Activated CD8-positive, alpha-beta memory T cell treated with anti-CD3 and anti-CD28 coated beads, Interleukin-2, amount 10 ng/mL, durations not matched to agents 7 days and 5 days (primary cell): ENCODE data around the gene PPP6R1. TPM values are rescaled to one million over a fixed set of nuclear protein-coding genes. Genes with fewer than 3 reads are reported as not detected.
"Not testable (repeated sequence)": the region's sequence is repeated elsewhere in the genome, so short reads cannot be mapped to it uniquely, and the experiment has no call there.

ENCODE experiments used
- ATAC-seq: fragments of 150-1000 bp; cut with Tn5 transposase; one replicate; pipeline ENCODE4 v1.10.0; 2021; ENCODE audit warnings: moderate library complexity
- CTCF ChIA-PET: fragments of 350-600 bp; sonication (Branson Sonifier 250); formaldehyde crosslinking; loops from one replicate; lab custom pipeline; 2021; ENCODE audit warnings: antibody characterized with exemption; lab: Charles Lee
- DNase-seq: peaks from one replicate; pipeline ENCODE4 v3.0.0-alpha.2; 2020
- H3K27ac Mint-ChIP-seq: one replicate; pipeline ENCODE4 v1.8.0; 2021; ENCODE audit warnings: mild to moderate bottlenecking, mixed read lengths
- H3K27me3 Mint-ChIP-seq: one replicate; pipeline ENCODE4 v1.8.0; 2021; ENCODE audit warnings: mixed read lengths
- H3K36me3 Mint-ChIP-seq: one replicate; pipeline ENCODE4 v1.8.0; 2021; ENCODE audit warnings: mild to moderate bottlenecking, mixed read lengths
- H3K4me1 Mint-ChIP-seq: one replicate; pipeline ENCODE4 v1.8.0; 2021; ENCODE audit warnings: mixed read lengths
- H3K4me3 Mint-ChIP-seq: one replicate; pipeline ENCODE4 v1.8.0; 2021; ENCODE audit warnings: mild to moderate bottlenecking, moderate library complexity, mixed read lengths
- H3K9me3 Mint-ChIP-seq: one replicate; pipeline ENCODE4 v1.8.0; 2022; ENCODE audit warnings: low read depth, mixed read lengths
- total RNA-seq, 2 experiments: library from RNA; stranded (reverse); gene quantifications; one replicate each; pipeline ENCODE4 v1.2.3, GENCODE V29; 2021

PPP6R1 gene
- total RNA-seq, 2 experiments from 2014 or later, result 263 to 291 TPM

DNA sequence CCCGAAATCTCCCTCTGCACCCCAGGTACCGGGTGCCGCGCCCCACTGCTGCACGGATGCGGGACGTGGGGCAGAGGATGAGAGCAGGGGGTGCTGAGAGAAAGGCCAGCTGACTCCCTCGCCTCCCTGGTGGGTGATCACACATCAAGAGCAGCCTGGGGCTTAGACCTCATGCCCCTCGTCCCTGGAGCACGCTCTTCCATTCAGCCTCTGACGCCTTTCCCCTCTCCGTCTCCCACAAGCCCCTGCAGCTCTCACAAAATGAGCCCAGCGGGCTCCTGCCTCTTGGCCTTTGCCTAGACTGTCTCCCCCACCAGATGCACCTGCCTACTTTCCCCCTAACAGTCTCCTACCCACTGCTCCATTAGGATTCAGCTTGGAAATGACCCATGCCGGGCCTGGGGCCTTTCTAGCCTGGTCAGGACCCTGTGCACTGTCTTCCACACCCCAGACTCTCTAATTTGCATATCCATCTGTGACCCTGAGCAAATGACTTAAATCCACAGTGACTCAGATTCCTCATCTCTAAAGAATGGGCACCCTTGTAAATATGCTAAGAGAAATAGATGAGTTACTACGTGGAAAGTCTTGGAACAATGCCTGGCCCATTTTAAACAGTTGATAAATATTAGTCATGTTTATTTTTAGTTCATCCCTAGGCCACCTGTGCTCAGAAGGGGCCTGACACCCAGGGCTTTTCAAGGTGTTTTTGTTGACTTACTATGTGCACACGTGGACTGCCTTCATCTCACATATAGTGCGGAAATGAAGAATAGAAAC is 48.9 kb downstream of the PPP6R1 start:
- H3K4me3 Mint-ChIP-seq, result no peak overlapping the region
- DNase-seq (no peak), ATAC-seq (no peak)
- peaks cover 4% of the 10 kb centered on the region for H3K9me3 Mint-ChIP-seq
- H3K36me3 Mint-ChIP-seq, result peaks cover 4% of the 10 kb centered on the region
- H3K27ac Mint-ChIP-seq, result no peak overlapping the region
- peaks cover 4% of the 10 kb centered on the region for H3K4me1 Mint-ChIP-seq
- CTCF ChIA-PET, result no interaction called here
- H3K27me3 Mint-ChIP-seq, result peaks cover 12% of the 10 kb centered on the region

DNA sequence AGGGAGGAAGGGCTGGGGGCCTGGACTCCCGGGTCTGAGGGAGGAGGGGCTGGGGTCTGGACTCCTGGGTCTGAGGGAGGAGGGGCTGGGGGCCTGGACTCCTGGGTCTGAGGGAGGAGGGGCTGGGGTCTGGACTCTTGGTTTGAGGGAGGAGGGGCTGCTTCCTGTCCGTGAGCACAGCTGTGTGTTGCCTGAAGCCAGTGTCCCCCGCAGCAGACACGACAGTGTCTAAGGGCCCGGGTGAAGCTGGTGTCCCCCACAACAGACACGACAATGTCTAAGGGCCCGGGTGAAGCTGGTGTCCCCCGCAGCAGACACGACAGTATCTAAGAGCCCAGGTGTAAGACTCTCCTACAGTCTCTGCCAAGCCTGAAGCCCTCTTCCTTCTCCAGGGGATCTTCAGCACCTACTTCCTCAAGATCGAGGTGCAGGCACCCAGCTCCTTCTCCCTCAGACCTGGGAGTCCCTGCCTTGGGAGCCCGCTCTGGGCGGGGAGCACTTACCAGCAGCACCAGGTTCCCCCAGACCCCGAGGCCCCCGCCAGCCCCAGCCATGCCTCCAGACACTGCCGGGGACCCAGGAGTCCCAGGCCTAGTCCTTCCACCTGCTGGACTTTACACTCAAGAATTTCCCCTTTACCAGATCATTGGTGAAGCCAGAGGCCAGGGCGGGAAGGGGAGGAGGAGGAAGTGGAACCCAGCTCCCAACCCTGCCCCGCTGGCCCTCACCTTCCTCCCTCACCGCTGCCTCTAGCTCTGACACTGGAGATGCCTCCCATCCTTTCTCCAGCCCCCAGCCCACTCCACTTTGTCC is 49.7 kb downstream of the PPP6R1 start, which contains the start of gene PTPRH:
Gene PTPRH (minus strand): TSS at position 622 of the 813 bp plus-strand sequence. CDS start 68 bp downstream, at position 554.
- CTCF ChIA-PET, result no interaction called here

DNA sequence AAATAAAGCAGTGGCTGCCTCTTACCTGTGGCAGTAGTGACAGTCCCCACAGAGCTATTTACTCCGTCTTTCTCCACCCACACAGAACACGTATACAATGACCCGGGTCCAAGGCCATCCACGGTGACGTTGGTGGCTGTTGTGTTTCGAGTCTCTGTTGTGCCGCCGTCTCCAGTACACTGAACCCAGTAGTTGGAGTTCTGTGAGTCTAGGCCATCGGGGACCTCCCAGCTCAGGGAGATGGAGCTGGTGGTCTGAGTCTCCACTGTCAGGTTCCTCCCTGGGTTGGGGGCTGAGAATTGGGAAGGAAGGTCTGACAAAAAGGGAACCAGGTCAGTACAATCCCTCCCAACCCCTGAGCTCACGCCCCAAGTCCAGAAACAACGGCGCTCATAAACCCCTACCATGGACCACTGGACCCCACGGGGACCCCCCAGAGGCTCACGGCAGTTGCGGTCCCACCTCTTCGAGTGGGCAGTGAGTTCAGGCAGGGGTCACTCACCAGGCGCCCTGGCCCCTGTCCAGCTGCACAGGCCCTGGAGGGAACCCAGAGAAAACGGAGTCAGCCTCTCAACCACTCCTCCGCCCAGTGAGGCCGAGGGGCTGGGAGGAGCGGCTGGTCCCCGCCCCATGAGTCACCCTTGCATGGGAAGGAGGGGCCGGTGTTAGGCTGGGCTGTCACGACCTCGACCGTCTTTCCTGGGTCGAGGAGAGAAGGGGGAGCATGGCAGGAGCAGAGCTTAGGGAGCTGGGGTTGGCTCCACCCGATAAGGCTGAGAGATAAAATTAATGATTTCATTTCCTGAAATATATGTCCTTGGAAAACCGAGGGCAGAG is 51.9 kb downstream of the PPP6R1 start:
- DNase-seq (peak; percentile 64), ATAC-seq (peak; percentile 88)
- H3K9me3 Mint-ChIP-seq, result no peaks in the 10 kb centered on the region
- H3K27ac Mint-ChIP-seq, result no peak overlapping the region
- H3K27me3 Mint-ChIP-seq, result peaks cover 27% of the 10 kb centered on the region
- no peak overlapping the region for H3K4me3 Mint-ChIP-seq
- no peaks in the 10 kb centered on the region for H3K36me3 Mint-ChIP-seq
- H3K4me1 Mint-ChIP-seq, result peaks cover 4% of the 10 kb centered on the region
- CTCF ChIA-PET, result no interaction called here

More for the DNA sequence above, 49.7 kb downstream of the PPP6R1 start, which contains the start of gene PTPRH:
- H3K27me3 Mint-ChIP-seq, result peaks cover 17% of the 10 kb centered on the region
- H3K27ac Mint-ChIP-seq, result no peak within 1 kb of the TSS
- H3K4me3 Mint-ChIP-seq, result no peak within 1 kb of the TSS
- peak; percentile 32 for ATAC-seq
- no peak for DNase-seq
- H3K9me3 Mint-ChIP-seq, result peaks cover 4% of the 10 kb centered on the region
- peaks cover 4% of the 10 kb centered on the region for H3K36me3 Mint-ChIP-seq
- peaks cover 4% of the 10 kb centered on the region for H3K4me1 Mint-ChIP-seq

DNA sequence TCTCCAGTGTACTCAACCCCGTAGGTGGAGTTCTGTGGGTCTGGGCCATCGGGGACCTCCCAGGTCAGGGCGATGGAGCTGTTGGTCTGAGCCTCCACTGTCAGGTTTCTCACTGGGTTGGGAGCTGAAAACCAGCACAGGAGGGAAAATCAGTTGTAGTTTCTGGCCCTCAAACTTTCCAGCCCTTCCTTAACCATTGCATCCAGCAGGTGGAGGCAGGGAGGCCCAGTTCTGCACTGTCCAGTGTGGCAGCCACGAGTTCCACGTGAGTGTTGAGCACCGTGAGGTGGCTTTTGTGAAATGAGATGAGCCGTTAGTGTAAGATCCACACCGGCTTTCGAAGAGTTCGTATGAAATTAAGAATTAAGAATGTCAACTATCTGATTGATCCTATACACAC is 56.6 kb downstream of the PPP6R1 start:
- H3K27ac Mint-ChIP-seq, H3K36me3 Mint-ChIP-seq, H3K9me3 Mint-ChIP-seq, CTCF ChIA-PET, DNase-seq, H3K4me1 Mint-ChIP-seq, ATAC-seq, H3K4me3 Mint-ChIP-seq: not testable (repeated sequence)
- peaks cover 37% of the 10 kb centered on the region for H3K27me3 Mint-ChIP-seq

DNA sequence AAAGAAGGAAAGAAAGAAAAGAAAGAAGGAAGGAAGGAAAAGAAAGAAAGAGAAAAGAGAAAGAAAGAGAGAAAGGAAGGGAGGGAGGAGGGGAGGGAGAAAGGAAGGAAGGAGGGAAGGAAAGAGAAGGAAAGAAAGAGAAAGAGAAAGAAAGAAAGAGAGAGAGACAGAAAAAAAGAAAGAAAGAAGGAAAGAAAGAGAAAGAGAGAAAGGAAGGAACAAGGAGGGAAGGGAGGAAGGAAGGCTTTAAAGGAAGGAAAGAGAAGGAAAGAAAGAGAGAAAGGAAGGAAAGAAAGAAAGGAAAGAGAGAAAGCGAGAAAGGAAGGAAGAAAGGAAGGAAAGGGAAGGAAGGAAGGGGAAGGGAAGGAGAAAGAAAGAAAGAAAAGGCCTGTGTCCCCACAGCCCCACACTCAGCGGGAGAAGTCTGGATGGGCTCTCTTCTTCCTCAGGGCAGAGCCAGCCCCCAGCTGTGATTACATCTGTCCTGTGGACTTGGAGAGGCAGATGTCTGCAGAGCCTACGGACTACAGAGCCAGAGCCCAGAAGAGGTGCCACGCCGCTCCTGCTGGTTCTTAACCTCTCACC is 59.1 kb downstream of the PPP6R1 start:
- CTCF ChIA-PET, result interaction anchor here (0.7 kb wide), 1 partner anchor 40 kb away, joined by 4 read pairs; no protein-coding TSS in a partner anchor
- Mint-ChIP-seq H3K27me3 (peaks cover 23% of the 10 kb centered on the region), H3K9me3 (no peaks in the 10 kb centered on the region), H3K27ac (no peak overlapping the region), H3K4me1 (no peaks in the 10 kb centered on the region), H3K36me3 (no peaks in the 10 kb centered on the region), H3K4me3 (no peak overlapping the region)
- DNase-seq, result no peak
- no peak for ATAC-seq

- Mint-ChIP-seq H3K27ac (no peak overlapping the region), H3K9me3 (no peaks in the 10 kb centered on the region), H3K27me3 (peaks cover 18% of the 10 kb centered on the region), H3K36me3 (no peaks in the 10 kb centered on the region), H3K4me3 (no peak overlapping the region), H3K4me1 (no peaks in the 10 kb centered on the region)
- DNase-seq, result no peak
- ATAC-seq, result no peak
- CTCF ChIA-PET, result interaction anchor here (1.0 kb wide), 1 partner anchor 305 kb away, joined by 3 read pairs; no protein-coding TSS in a partner anchor
Measured at GRCh38 chr19:55198651-55199050, 60.2 kb downstream of the PPP6R1 start.

- no peaks in the 10 kb centered on the region for H3K9me3 Mint-ChIP-seq
- no peak for DNase-seq
- no peak overlapping the region for H3K27ac Mint-ChIP-seq
- no peak overlapping the region for H3K4me3 Mint-ChIP-seq
- H3K27me3 Mint-ChIP-seq, result peaks cover 16% of the 10 kb centered on the region
- H3K36me3 Mint-ChIP-seq, result no peaks in the 10 kb centered on the region
- CTCF ChIA-PET, result no interaction called here
- no peaks in the 10 kb centered on the region for H3K4me1 Mint-ChIP-seq
- ATAC-seq, result peak; percentile 60
Measured at GRCh38 chr19:55197528-55197927, 61.3 kb downstream of the PPP6R1 start.

- H3K9me3 Mint-ChIP-seq, result no peaks in the 10 kb centered on the region
- DNase-seq (no peak), ATAC-seq (no peak)
- peaks cover 10% of the 10 kb centered on the region for H3K27me3 Mint-ChIP-seq
- no peaks in the 10 kb centered on the region for H3K36me3 Mint-ChIP-seq
- CTCF ChIA-PET, result interaction anchor here (0.6 kb wide), 1 partner anchor 14 kb away, joined by 4 read pairs; no protein-coding TSS in a partner anchor
- no peaks in the 10 kb centered on the region for H3K4me1 Mint-ChIP-seq
- no peak overlapping the region for H3K4me3 Mint-ChIP-seq
- H3K27ac Mint-ChIP-seq, result no peak overlapping the region
Measured at GRCh38 chr19:55196803-55197202, 62.0 kb downstream of the PPP6R1 start.

GRCh38 chr19:55193481-55193880 is 65.3 kb downstream of the PPP6R1 start:
- no peak overlapping the region for H3K27ac Mint-ChIP-seq
- no peak overlapping the region for H3K4me3 Mint-ChIP-seq
- CTCF ChIA-PET, result no interaction called here
- ATAC-seq, result no peak
- H3K27me3 Mint-ChIP-seq, result peaks cover 3% of the 10 kb centered on the region
- peaks cover 8% of the 10 kb centered on the region for H3K4me1 Mint-ChIP-seq
- H3K36me3 Mint-ChIP-seq, result no peaks in the 10 kb centered on the region
- DNase-seq, result no peak
- no peaks in the 10 kb centered on the region for H3K9me3 Mint-ChIP-seq

DNA sequence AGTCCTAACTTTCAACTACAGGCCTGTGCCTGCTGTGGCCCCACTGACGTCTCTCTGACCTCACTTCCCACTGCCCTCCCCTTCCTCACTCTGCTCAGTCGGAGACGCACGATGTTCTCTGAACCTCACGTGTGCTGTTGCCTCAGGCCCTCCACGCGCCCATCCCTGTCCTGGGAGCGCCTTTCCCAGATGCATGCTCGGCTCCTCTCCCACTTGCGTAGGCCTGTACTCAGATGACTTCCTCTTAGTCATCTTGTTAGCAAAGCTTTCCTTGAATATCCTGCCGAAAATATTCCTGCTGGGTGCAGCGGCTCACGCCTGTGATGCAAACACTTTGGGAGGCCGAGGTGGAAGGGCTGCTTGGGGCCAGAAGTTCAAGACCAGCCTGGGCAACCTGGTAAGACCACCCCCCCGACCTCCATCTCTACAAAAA is 69.4 kb downstream of the PPP6R1 start:
- no peaks in the 10 kb centered on the region for H3K9me3 Mint-ChIP-seq
- peaks cover 15% of the 10 kb centered on the region for H3K4me1 Mint-ChIP-seq
- ATAC-seq (no peak), DNase-seq (no peak)
- H3K27ac Mint-ChIP-seq, result no peak overlapping the region
- H3K27me3 Mint-ChIP-seq, result peaks cover 6% of the 10 kb centered on the region
- no peak overlapping the region for H3K4me3 Mint-ChIP-seq
- CTCF ChIA-PET, result interaction anchor here (1.2 kb wide), 1 partner anchor 103 kb away, joined by 3 read pairs; no protein-coding TSS in a partner anchor
- no peaks in the 10 kb centered on the region for H3K36me3 Mint-ChIP-seq

DNA sequence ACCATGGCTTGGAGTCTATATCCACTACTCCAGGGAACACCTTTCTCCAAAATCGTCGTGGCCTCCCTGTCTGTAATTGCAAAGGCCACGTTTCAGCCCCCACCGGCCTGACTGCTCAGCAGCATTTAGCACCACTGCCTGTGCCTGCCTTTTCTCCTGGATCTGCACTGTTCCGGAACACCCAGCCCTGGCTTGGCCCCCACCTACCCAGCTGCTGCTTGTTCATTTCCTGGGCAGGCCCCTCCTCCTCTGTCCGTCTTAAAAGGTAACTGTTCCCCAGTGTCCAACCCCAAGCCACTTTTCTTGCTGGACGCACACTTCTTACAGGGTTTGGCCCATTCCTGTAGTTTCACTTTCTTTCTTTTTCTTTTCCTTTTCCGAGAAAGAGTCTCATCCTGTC is 70.2 kb downstream of the PPP6R1 start:
- Mint-ChIP-seq H3K4me1 (peaks cover 18% of the 10 kb centered on the region), H3K36me3 (no peaks in the 10 kb centered on the region), H3K9me3 (no peaks in the 10 kb centered on the region), H3K4me3 (peak overlapping the region; percentile 42), H3K27me3 (peaks cover 8% of the 10 kb centered on the region), H3K27ac (peak overlapping the region; percentile 49)
- CTCF ChIA-PET, result no interaction called here
- peak; percentile 57 for ATAC-seq
- DNase-seq, result no peak

- Mint-ChIP-seq H3K27me3 (peaks cover 21% of the 10 kb centered on the region), H3K4me3 (no peak overlapping the region), H3K4me1 (peaks cover 18% of the 10 kb centered on the region), H3K36me3 (no peaks in the 10 kb centered on the region), H3K27ac (no peak overlapping the region), H3K9me3 (no peaks in the 10 kb centered on the region)
- no peak for DNase-seq
- ATAC-seq, result no peak
- CTCF ChIA-PET, result no interaction called here
Measured at GRCh38 chr19:55186080-55186479, 72.7 kb downstream of the PPP6R1 start.
